ENCODE results near the gene LY6G6D.
"Not testable (repeated sequence)": the region's sequence is repeated elsewhere in the genome, so short reads cannot be mapped to it uniquely, and the experiment has no call there.

Gene LY6G6D

GRCh38 chr6:31692353-31692752 lies 22.8 kb upstream of the LY6G6D start:
- DNase-seq (ENCODE audit: low read depth, low spot score), result no peak

DNA sequence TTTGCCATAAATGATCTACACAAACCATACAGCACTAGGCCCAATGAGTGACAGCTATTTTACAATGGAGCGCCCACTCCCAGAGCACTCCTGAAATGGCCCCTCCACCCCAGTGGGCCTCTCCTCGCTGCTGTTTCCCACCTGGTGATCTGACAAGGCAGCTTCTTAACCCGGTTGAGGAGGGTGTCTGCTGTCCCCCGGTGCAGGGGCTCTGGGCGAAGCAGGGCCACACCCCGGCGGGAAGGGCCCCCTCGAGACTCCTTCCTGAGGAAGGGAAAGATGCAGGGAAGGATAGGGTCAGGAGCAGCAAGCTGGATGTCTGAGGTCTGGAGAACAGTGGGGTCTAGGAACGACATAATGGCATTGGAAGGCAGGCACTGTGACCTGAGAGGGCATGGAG lies 22.3 kb upstream of the LY6G6D start:
- DNase-seq (ENCODE audit: low read depth, low spot score), result no peak

- DNase-seq (ENCODE audit: low read depth, low spot score), result no peak
Measured at GRCh38 chr6:31693535-31693934, 21.6 kb upstream of the LY6G6D start.

GRCh38 chr6:31697555-31697954 lies 17.6 kb upstream of the LY6G6D start:
- DNase-seq (ENCODE audit: low read depth, low spot score), result no peak

DNA sequence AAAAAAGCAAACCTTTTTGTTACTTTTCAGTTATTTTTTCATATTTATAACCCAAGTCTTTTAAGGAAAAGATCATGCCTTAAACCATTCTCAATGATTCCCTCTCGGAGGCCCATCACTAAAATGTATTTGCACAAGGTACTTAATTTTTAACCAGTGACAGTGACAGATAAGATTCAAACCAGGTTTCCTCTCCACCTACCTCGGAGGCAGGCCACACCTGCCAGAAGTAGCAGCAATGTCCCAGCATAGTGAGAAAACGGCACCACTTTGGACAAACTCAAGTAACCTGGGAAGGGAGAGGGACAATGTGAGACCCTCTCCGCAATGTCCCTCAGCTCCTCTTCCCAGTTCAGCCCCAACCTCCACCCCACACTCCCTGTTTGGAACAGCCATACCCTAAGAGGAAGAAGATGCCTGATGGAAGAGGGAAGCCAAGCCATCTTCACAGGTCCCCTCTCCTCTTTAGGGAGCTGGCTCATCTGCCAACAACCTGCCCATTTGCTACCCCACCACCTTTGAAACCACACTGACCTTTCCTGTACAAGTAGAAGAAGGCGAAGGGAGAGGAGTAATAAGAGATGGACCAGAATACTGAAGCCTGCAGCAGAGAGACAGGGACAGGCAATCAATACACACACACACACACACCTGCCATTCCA lies 14.3 kb upstream of the LY6G6D start:
- no peak for DNase-seq (ENCODE audit: low read depth, low spot score)

DNA sequence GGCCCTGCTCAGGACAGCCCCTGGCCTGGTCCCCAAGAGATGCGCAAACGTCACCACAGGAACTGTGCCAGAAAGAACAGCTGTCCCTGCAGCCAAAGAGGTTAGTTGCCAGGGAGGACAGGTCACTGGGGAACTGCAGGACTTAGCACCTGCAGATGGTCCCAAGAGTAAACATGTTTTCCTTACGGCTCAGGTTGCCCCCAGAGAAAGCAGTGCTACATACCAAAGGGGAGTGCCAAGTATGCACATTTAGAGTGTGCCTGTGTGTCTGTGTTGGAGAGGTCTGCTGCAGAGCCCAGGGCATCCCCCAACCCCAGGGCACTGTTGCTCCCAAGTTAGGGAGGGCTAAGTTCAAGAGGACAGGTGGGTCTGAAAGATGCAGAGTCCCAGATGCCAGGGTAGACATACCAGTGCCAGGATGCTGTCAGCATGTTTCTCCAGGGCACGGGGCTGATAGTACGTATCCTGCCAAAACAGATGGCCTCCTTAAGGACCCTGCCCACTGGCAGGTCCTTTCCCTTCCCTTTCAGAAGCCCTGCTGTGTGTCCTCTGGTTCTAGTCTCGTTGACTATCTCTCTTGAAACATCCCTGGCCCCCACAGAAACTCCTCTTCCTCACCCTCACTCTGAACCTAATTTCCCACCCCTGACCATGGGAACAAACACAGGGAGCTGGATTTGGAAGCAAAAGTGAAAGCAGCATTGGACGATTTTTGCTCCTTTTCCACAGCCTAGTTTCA lies 13.3 kb upstream of the LY6G6D start:
- DNase-seq (ENCODE audit: low read depth, low spot score), result no peak

DNA sequence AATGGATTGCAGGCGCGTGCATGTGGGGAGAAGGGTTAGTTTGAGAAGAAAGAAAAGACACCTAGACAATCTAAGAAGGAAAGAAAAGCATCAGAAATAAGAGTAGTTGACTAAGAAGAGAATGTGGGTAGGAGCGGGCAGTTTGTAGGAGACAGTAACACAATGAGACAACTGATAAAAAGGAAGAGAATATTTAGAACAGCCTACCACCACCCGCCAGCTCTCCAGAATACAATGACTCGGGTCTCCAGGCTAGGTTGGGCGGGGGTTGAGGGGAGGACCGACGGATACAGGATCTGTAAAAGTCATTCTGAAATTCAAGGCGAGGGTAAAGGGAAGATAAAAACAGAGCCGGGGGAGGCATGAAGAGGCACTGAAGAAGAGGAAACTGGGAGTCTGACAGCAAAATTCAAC lies 12.7 kb upstream of the LY6G6D start:
- no peak for DNase-seq (ENCODE audit: low read depth, low spot score)

DNA sequence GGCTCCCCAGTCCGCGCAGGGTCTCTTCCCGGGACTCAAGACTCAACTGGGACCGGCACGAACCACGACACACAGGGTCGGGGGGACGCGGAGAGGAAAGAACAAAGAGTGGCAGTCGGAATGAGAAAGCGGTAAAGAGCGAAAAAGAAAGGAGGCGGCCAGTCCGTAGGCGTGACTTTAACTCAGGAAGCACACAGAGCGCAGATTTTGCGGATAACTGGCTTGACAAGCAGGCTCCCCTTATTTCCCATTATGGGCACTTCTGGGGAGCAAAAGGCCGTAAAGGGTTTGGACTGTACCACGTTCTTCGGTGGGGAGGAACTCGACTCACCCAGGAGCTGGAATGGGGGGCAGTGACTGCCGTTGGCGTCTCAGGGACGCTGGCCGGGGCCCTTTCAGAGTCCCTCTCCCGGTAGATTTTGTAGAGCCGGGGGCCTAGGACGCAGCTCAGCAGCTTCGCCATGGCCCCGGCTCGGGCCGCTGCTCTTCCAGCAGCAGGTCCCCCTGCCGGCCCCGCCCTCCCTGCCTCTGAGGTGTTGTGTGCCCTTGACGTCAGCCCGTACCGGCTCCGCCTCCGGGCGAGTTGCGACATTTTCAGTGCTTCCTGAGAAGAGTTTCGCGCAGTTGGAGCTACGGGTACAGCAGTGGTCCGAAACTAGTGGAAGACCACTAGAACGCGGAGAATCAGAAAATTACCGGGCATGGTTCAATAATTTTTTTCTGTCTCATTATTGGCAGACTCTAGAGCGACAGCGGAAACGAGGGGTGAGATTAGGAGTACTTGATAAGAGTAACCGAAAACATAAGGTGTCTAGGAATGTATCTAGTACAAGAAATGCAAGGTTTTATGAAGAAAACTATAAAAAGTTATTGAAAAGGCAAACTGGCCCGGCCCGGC lies 12.1 kb upstream of the LY6G6D start, which contains the start of gene ABHD16A:
ABHD16A (minus strand) TSS at position 506 of the 898 bp plus-strand sequence; CDS start at position 463, 43 bp downstream.
- DNase-seq (ENCODE audit: low read depth, low spot score), result peak; percentile 98

GRCh38 chr6:31705931-31706330 lies 9.2 kb upstream of the LY6G6D start:
- no peak for DNase-seq (ENCODE audit: low read depth, low spot score)

DNA sequence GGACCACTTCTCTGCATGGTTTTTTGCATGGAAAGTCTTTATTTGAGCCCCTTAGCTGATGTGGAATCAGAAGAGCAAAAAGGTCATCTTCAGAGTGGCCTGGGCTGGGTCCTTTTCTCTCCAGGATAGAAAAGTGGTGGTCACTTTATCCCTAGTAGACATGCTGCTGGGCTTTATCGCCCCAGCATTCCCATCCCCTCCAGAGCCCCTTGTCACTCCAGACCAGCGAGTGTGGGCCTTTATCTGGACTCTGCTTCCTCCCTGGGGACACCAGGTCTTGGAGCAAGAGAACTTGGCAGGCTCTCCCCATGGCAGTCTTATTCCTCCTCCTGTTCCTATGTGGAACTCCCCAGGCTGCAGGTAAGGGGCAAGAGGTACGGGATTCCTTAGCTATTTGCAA lies 8.5 kb upstream of the LY6G6D start, which contains the start of gene LY6G6F:
LY6G6F (plus strand) TSS at position 268 of the 400 bp plus-strand sequence; CDS start at position 309, 41 bp downstream.
- DNase-seq (ENCODE audit: low read depth, low spot score), result no peak

- no peak for DNase-seq (ENCODE audit: low read depth, low spot score)
Measured at GRCh38 chr6:31707701-31708100, 7.4 kb upstream of the LY6G6D start.

GRCh38 chr6:31708224-31708623 lies 6.9 kb upstream of the LY6G6D start:
- DNase-seq (ENCODE audit: low read depth, low spot score), result no peak

- not testable (repeated sequence) for DNase-seq (ENCODE audit: low read depth, low spot score)
Measured at GRCh38 chr6:31709157-31709556, 6.0 kb upstream of the LY6G6D start.

GRCh38 chr6:31710523-31711219 lies 4.5 kb upstream of the LY6G6D start:
- DNase-seq (ENCODE audit: low read depth, low spot score), result no peak

GRCh38 chr6:31711233-31711632 lies 3.9 kb upstream of the LY6G6D start:
- no peak for DNase-seq (ENCODE audit: low read depth, low spot score)

GRCh38 chr6:31712296-31712695 lies 2.9 kb upstream of the LY6G6D start:
- DNase-seq (ENCODE audit: low read depth, low spot score), result no peak

DNA sequence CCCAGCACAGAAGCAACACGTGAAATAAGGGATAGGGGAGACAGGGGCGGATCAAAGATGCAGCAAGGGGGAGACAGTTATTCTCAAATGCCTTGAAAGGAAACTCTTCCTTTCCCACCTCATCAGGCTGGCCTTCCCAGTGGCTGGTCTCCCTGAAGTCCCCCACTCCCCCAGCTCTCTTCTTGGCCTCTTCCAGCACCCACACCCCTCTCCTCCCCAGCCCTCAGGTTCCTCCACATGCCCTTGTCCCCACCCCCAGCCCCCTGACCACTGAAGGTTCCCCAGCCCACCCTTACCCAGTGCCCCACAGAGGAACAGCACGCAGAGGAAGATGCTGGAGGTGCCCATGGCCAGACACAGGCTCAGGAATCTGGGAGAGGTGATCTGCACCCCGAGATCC lies 1.7 kb upstream of the LY6G6D start:
- no peak for DNase-seq (ENCODE audit: low read depth, low spot score)

- DNase-seq (ENCODE audit: low read depth, low spot score), result peak; percentile 80
Measured at GRCh38 chr6:31713991-31714684, 1.0 kb upstream of the LY6G6D start.

- peak; percentile 77 for DNase-seq (ENCODE audit: low read depth, low spot score)
Measured at GRCh38 chr6:31717499-31718222, 2.5 kb downstream of the LY6G6D start.

GRCh38 chr6:31718265-31718664 lies 3.1 kb downstream of the LY6G6D start:
- DNase-seq (ENCODE audit: low read depth, low spot score), result peak; percentile 84

All from ELF-1 (cell line).